Uterus (tissue), 2 donors: ENCODE measurements around the gene CLEC3B.

Experiments
- CTCF ChIP-seq, 4 experiments: fragments of 200-600 bp in 2 of 4; fragments of 450-650 bp in 2 of 4; sonication (generic) in 2 of 4; IDR thresholded peaks; one replicate each; pipeline ENCODE4 v1.5.1; 2016 to 2019; ENCODE audit warnings: antibody characterized with exemption in 4 of 4, mild to moderate bottlenecking in 2 of 4, moderate library complexity in 1 of 4
- POLR2A ChIP-seq, 2 donors: fragments of 450-650 bp; IDR thresholded peaks; one replicate each; pipeline ENCODE4 v1.6.1; 2016; ENCODE audit warnings: antibody characterized with exemption in 2 of 2, mild to moderate bottlenecking in 1 of 2, moderate library complexity in 1 of 2

- no peak for TF ChIP-seq CTCF (IDR thresholded peaks at IDR 0.05)
- no peak for TF ChIP-seq POLR2A (IDR thresholded peaks at IDR 0.05)
Observed at GRCh38 chr3:44982817-44983216, 43.3 kb upstream of the CLEC3B start.
